GM19455 (cell line): ENCODE measurements around the gene MTCL1.

ENCODE experiments used
- ATAC-seq: cut with Tn5 transposase; IDR thresholded peaks from one replicate; pipeline ENCODE4 v1.9.1; 2021; ENCODE audit not compliant: unreplicated experiment

MTCL1 gene

GRCh38 chr18:8705238-8705960 is at the start of gene MTCL1:
MTCL1 (plus strand) TSS chr18:8705556; CDS start chr18:8705661, 105 bp downstream.
- peak; percentile 49 for ATAC-seq

- no peak for ATAC-seq
Measured at GRCh38 chr18:8656232-8656631, 49.1 kb upstream of the MTCL1 start.

GRCh38 chr18:8657050-8657820 is 48.1 kb upstream of the MTCL1 start:
- no peak for ATAC-seq

- no peak for ATAC-seq
Measured at GRCh38 chr18:8657873-8658470, 47.4 kb upstream of the MTCL1 start.

- no peak for ATAC-seq
Measured at GRCh38 chr18:8658858-8659485, 46.4 kb upstream of the MTCL1 start.

- no peak for ATAC-seq
Measured at GRCh38 chr18:8659609-8660242, 45.6 kb upstream of the MTCL1 start.

GRCh38 chr18:8660316-8660715 is 45.0 kb upstream of the MTCL1 start:
- ATAC-seq = no peak

GRCh38 chr18:8661754-8662559 is 43.4 kb upstream of the MTCL1 start:
- ATAC-seq = no peak

- no peak for ATAC-seq
Measured at GRCh38 chr18:8662560-8663255, 42.6 kb upstream of the MTCL1 start.

- ATAC-seq = no peak
Measured at GRCh38 chr18:8667846-8668245, 37.5 kb upstream of the MTCL1 start.

- ATAC-seq = no peak
Measured at GRCh38 chr18:8668381-8668780, 37.0 kb upstream of the MTCL1 start.

GRCh38 chr18:8669571-8669970 is 35.8 kb upstream of the MTCL1 start:
- no peak for ATAC-seq

- peak; percentile 91 for ATAC-seq
Measured at GRCh38 chr18:8673256-8674209, 31.8 kb upstream of the MTCL1 start.

GRCh38 chr18:8675057-8675456 is 30.3 kb upstream of the MTCL1 start:
- no peak for ATAC-seq

GRCh38 chr18:8681196-8681595 is 24.2 kb upstream of the MTCL1 start:
- no peak for ATAC-seq

GRCh38 chr18:8684577-8684976 is 20.8 kb upstream of the MTCL1 start:
- ATAC-seq = no peak

GRCh38 chr18:8685141-8685913 is 20.0 kb upstream of the MTCL1 start:
- ATAC-seq = no peak

GRCh38 chr18:8685914-8686216 is 19.5 kb upstream of the MTCL1 start:
- ATAC-seq = no peak
